Measurements from ENCODE around the gene ULK1.

Gene ULK1

GRCh38 chr12:131855521-131856142 is 38.8 kb upstream of the ULK1 start:
- no peak for TF ChIP-seq CTCF (IDR thresholded peaks at IDR 0.05; ENCODE audit: control insufficient read depth, extremely low read depth, insufficient read depth)
- DNase-seq (ENCODE audit: low read depth): no peak
- H3K4me3 ChIP-seq (ENCODE audit: low read depth, low read length): no peak overlapping the region

GRCh38 chr12:131856366-131857097 is 37.9 kb upstream of the ULK1 start:
- no peak for TF ChIP-seq CTCF (IDR thresholded peaks at IDR 0.05; ENCODE audit: control insufficient read depth, extremely low read depth, insufficient read depth)
- no peak for DNase-seq (ENCODE audit: low read depth)
- H3K4me3 ChIP-seq (ENCODE audit: low read depth, low read length): no peak overlapping the region

GRCh38 chr12:131857908-131858850 is 36.2 kb upstream of the ULK1 start:
- no peak for TF ChIP-seq CTCF (IDR thresholded peaks at IDR 0.05; ENCODE audit: control insufficient read depth, extremely low read depth, insufficient read depth)
- no peak for DNase-seq (ENCODE audit: low read depth)

GRCh38 chr12:131860472-131861260 is 33.8 kb upstream of the ULK1 start:
- no peak for TF ChIP-seq CTCF (IDR thresholded peaks at IDR 0.05; ENCODE audit: control insufficient read depth, extremely low read depth, insufficient read depth)
- DNase-seq (ENCODE audit: low read depth): no peak
- H3K4me3 ChIP-seq (ENCODE audit: low read depth, low read length): no peak overlapping the region

More at GRCh38 chr12:131857908-131858850, 36.2 kb upstream of the ULK1 start:
- H3K4me3 ChIP-seq (ENCODE audit: low read depth, low read length): no peak overlapping the region

- no peak overlapping the region for H3K4me3 ChIP-seq (ENCODE audit: low read depth, low read length)
- TF ChIP-seq CTCF (IDR thresholded peaks at IDR 0.05; ENCODE audit: control insufficient read depth, extremely low read depth, insufficient read depth): no peak
- no peak for DNase-seq (ENCODE audit: low read depth)
Observed at GRCh38 chr12:131861261-131862083, 33.0 kb upstream of the ULK1 start.

All from LNCaP clone FGC (cell line).